Measurements from ENCODE around the gene RGMA. TPM values are rescaled to one million over a fixed set of nuclear protein-coding genes. Genes with fewer than 3 reads are reported as not detected.

Gene RGMA
- polyA plus RNA-seq, 4 donors: 8.0 to 13.8 (median 10.8) TPM

DNA sequence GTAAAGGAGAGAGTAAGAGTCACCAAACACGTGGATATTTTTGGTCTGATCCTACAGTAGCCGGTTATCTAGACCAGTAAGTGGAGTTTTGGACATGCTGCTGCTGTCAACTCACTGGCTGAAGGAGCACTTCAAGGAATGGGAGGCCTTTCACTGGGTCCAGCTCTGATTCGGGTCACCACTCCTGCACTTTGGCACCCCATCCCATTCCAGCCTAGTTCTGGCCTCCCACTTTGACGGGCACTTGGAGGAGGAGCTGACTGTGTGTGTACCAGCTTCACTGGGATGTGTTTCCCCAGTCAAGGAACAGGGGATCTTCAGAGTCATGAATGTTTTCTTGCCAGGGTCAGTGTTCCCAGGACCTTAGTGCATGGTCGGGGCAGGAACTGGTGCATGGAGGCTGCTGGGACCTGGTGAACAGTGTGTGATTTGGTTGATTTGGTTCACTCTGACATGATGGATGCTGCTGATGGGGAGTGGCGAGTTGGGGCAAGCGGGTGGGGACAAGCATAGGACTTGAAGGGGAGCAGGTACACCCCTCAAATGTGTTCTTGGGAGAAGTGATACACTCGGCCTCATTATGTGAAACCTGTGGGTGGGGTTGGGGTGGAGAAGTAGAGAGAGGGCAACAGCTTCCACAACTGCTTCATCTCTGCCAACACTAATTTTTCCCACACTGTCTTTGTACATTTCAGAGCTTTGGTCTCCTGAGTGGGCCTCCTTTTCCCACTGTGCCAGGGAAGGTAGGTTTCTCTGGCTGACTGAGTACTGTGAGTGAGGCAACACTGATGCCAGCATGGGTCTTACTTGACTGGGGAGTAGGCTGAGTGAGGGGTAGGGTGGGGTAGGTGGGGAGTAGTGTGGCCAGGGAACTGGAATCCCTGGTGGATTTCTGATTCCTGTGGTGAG, 64.0 kb downstream of the RGMA start:
- no peak for DNase-seq (ENCODE audit: low read depth in 4 of 4, low spot score in 2 of 4)

DNA sequence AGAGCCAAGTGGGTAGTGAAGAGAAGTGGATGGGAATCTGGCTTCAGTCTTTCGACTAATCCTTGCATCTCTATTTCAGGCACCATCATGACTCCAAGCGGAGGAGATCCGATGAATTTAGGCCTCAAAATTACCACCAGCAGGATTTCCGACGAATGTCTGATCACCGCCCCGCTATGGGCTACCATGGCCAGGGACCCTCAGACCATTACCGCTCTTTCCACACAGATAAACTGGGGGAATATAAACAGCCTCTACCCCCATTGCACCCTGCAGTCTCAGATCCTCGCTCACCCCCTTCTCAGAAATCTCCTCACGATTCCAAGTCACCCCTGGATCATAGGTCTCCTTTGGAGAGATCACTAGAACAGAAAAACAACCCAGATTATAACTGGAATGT, 64.7 kb downstream of the RGMA start:
- DNase-seq (ENCODE audit: low read depth in 4 of 4, low spot score in 2 of 4): no peak

DNA sequence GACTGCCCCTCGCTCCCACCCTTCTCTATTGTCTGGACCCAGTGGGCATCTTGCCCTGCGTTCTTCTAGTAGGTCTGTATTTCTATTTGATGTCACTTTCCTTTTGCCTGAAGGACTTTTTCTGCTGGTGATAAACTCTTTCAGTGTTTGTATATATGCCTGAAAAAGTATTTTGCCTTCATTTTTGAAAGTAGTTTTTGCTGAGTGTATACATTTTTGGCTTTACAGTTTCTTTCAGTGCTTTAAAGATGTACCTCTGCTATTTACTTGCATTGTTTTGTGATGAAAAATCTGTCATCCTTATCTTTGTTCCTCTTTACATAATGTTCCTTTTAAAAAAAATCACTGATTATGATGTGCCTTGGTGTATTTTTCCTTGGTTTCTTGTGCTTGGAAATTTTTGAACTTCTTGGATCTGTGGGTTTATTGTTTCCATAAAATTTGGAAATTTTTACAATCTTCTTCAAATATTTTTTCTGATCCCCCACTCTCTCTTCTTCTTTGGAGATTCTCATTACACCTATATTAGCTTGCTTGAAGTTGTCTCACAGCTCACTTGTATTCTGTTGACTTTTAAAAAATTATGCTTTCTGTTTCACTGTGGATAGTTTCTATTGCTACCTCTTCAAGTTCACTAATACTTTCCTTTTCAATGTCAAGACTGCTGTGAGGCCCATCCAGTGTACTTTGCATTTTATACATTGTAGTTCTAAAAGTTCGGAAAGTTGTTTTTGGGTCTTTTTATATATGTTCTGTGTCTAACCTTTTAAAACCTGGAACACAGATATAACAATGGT, 67.8 kb downstream of the RGMA start:
- no peak for DNase-seq (ENCODE audit: low read depth in 4 of 4, low spot score in 2 of 4)

DNA sequence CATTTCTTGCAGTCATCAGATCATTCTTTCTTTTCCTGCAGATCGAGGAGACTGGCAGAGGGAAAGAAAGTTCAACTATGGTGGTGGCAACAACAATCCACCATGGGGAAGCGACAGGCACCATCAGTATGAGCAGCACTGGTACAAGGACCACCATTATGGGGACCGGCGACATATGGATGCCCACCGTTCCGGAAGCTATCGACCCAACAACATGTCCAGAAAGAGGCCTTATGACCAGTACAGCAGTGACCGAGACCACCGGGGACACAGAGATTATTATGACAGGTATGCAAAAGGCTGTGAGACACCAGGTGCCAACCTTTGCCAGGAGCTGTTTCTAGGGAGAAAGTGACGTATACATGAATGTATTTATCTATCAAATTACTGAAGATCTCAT, 69.0 kb downstream of the RGMA start:
- no peak for DNase-seq (ENCODE audit: low read depth in 4 of 4, low spot score in 2 of 4)

DNA sequence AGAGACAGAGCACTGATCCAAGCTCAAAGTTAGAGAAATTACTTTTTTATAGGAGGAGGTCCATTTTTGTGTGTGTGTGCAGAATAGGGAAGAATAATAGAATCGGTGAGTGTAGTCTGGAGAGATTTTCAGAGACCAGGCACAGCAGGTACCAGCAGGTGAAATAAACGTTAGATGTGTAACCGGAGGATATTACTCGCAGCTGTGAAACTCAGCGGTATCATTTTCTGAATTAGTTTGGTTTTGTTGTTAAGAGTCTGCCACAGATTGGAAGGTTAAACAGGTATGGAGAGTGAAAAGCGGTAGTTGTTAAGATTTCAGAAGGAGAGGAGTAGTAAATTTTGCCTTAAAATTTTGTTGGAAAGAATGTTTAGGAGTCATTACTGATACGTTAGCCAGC, 69.9 kb downstream of the RGMA start:
- no peak for DNase-seq (ENCODE audit: low read depth in 4 of 4, low spot score in 2 of 4)

DNA sequence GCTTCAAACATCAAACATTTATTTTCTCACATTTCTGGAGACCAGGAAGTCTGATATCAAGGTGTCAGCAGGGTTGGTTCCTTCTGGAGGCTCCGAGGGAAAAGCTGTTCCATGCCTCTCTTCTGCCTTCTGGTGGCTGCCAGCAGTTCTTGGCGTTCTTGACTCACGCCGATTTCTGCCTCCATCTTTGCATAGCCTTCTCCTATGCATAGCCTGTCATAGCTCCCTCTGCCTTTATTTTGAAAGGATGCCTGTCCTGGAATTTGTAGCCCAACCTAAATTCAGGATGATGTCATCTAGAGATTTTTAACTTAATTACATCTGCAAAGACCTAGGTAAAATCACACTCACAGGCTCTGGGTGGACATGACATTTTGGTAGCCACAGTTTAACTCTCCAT, 70.4 kb downstream of the RGMA start:
- DNase-seq (ENCODE audit: low read depth in 4 of 4, low spot score in 2 of 4): no peak

DNA sequence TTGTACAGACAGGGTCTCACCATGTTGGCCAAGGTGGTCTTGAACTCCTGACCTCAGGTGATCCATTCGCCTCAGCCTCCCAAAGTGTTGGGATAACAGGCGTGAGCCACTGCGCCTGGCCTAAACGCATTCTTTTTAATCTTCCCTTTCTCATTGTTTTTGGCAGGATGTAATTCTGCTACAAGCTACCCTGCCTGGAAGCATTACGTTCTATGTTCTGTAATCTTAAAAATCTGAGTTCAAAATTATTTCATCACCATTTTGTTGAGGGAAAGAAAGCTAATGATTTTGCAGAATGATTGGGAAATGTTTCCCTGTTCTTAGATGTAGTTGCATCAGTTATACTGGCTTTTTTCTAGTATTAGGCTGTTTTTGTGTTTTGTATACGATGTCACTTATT, 71.5 kb downstream of the RGMA start:
- no peak for DNase-seq (ENCODE audit: low read depth in 4 of 4, low spot score in 2 of 4)

DNA sequence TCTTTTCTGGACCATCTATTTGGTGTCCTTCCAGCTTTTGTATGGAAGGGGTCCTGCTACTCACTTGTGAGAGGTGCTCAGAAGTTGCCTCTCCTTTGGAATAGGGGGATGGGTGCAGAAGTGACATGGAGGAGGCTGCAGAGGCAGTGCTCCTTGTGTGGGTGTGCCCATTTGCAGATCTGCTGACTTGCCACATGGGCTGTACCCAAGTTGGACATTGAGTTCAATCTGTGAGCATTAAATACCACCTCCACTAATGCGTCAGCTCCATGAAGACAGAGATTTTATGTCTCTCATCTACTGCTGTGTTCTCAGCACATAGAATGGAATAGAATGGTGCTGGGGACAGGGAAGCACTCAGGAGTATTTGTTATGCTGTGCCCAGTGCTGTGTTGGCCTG, 76.2 kb downstream of the RGMA start:
- no peak for DNase-seq (ENCODE audit: low read depth in 4 of 4, low spot score in 2 of 4)

DNA sequence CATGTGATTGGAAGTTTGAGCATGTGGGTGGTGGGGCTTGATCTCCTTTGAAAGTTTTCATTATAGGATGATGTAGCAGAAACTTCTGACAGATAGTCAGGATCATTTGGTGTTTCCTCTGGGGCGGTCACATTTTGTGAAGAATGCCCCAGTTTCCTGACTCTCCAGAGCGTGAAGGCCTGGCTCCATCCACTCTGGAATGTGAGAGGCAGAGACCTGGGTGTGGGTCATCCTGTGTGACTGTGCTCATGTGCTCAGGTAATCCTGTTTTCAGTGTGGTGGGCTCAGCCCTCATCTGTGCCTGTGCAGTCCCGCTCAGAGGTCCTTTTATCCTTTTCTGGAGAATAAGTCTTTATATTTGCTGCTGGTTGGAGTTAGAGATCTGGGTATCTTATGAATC, 81.0 kb downstream of the RGMA start:
- no peak for DNase-seq (ENCODE audit: low read depth in 4 of 4, low spot score in 2 of 4)

DNA sequence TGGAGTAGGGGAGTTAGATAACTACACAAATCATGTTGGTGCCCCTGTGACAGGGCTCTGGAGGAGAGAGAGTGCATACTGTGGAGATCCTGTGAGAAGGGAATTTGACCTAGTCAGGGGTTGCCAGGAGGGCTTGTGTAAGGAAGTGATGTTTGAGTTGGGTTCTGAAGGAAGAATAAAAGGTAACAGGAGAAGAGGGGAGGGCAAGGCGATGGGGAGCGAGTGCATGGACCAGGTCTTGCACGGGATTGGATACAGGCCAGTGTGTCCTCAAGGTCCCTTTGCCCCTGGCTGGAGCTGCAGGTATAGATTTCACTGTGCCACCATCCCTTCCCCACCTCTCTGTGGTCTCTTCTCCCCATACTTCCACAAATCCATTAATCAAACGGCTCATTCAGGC, 83.9 kb downstream of the RGMA start:
- DNase-seq (ENCODE audit: low read depth in 4 of 4, low spot score in 2 of 4): no peak

DNA sequence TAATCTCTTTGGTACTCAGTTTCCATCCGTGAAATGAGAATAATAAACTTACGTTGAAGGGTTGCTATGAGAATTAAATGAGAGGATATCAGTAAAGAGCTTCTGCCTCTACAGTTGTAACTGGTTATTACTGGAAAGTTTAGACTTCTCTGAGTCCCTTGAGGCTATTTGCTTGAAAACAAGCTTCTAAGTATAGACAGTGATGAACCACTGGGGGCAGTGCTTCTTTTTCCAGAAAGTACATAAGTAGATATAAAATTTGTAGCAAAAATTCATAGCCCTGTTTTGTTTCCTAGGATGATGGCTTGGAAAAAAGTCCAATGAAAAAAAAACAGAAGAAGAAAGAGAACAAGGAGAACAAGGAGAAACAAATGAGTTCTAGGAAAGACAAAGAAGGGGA, 87.1 kb downstream of the RGMA start:
- DNase-seq (ENCODE audit: low read depth in 4 of 4, low spot score in 2 of 4): no peak

DNA sequence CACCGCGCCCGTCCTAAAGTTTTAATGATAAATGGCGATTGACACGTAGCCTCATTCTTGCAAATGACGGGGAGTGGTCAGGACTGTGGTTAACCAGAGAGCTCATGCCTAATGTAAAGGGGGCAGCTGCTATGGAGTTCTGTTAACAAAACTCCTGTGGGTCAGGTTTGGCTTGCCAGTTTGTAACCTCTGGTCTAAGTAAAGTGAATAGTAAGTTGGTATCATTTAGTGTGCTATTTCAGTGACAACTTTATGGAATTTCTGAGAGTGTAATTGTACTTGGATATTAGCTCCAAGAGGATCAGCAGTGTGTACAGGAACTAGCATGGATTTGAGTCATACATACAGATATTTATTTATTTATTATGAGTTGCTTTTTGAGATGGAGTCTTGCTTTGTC, 87.9 kb downstream of the RGMA start:
- no peak for DNase-seq (ENCODE audit: low read depth in 4 of 4, low spot score in 2 of 4)

DNA sequence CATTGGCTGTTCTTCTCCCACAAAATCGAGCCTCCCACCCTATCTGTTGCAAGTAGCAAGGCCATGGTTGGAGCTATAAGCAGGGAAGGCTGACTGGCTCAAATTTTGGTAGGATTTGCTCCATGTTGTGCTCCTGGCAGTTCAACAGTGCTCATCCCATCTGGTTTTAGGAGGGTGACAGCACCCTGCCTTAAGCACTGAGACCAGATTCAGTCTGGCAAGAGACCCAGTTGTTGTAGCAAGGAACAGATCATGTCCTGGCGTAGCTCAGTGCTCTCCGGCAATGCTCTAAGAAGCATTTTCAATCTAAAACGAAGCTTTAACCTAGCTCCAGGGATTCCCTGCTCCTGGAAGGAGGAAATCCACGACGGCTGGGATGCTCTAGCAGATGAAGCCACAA, 91.2 kb downstream of the RGMA start:
- DNase-seq (ENCODE audit: low read depth in 4 of 4, low spot score in 2 of 4): no peak

DNA sequence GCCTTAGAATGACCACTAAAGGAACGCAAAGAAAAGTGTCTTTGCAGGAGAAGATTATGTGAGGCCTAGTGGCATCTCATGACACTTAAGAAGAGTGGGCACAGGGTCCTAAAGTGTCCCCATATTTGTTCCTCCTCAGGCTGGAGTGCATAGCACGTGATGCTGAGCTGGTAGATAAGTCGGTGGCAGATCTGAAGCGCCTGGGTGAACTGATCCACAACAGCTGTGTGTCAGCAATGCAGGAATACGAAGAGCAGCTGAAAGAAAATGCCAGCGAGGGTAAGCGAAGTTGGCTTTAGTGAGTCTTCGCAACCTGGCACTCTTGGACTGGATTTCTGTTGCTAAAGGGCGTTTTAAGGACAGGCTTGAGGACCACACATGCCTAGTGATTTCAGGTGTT, 96.3 kb downstream of the RGMA start:
- DNase-seq (ENCODE audit: low read depth in 4 of 4, low spot score in 2 of 4): no peak

DNA sequence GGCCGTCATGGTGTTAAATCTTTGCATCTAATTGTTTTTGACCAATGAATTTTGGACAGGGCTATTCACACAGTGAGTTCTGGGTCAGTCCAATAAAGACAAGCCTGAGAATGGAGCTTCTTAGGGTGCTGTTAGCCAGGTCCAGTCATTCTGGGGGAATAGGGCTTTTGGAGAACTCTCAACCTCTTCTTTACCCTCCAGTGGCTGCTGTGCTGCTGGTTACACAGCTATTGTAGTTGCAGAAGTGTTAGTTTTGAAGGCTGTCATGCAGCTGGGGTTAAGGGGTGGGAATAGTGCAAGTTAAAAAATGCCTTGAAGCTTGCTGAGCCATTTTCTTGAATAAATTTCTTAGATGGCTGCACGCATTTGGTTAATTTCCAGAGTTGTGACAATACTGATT, 99.0 kb downstream of the RGMA start:
- DNase-seq (ENCODE audit: low read depth in 4 of 4, low spot score in 2 of 4): no peak

DNA sequence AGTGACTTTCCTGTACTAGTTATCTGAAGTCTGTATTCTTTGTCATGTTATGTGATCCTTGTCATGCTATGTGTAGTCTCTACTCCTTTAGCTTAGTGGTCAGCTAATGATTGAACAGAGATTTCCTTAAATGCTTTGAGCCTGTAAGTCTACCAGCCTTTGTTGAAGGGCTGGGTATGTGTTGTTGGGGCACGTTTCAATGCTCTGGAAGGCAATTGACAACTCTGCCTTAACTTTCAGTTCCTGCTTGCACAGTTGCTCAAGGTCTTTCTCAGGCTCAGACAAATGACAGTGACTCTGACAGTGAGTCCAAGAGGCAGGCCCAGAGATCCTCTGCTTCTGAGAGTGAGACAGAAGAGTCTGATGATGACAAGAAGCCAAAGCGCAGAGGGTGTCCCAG, 99.5 kb downstream of the RGMA start:
- no peak for DNase-seq (ENCODE audit: low read depth in 4 of 4, low spot score in 2 of 4)

Other genes with a start within 250 kb of the RGMA start
- gene CHD2, start 188.9 kb downstream of the RGMA start, polyA plus RNA-seq (ENCODE audit: insufficient read length in 4 of 4): 100 to 1,000 TPM in 3 of 4 donors, 10 to 100 TPM in 1; 99.5 to 148 (median 115) TPM